Measurements from ENCODE around the gene NAV2. TPM values are rescaled to one million over a fixed set of nuclear protein-coding genes. Genes with fewer than 3 reads are reported as not detected.

NAV2 gene
- total and polyA plus RNA-seq, 10 donors, result 0.46 to 11.6 (median 4.1) TPM

DNA sequence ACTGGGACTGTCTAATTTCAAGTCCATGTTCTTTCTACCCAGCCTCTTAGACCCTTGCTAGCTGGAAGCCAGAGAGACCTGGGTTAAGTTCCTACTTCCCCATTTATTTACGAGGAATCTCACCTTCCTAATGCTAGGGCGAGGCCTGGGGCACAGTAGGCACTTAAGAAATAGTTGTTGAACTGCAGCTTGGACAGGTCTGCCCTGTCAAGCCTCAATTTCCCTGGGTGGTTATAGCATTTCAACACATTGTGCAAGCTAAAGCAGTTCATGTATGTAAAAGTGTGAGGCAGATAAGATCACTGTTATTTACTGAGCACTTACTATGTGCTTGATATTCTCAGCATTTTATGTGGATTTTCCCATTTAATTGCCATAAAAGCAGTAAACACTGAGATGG, 12.1 kb downstream of the NAV2 start:
- no peak for TF ChIP-seq POLR2A (IDR thresholded peaks at IDR 0.05)
- no peak for TF ChIP-seq CTCF (IDR thresholded peaks at IDR 0.05 in 8 of 11, conservative IDR thresholded peaks at IDR 0.05 in 3 of 11)
- no peak for TF ChIP-seq POLR2AphosphoS5 (IDR thresholded peaks at IDR 0.05)
- H3K27ac ChIP-seq, result peak overlapping the region in 1 of 8 donors; percentile 61
- H3K27me3 ChIP-seq (replicated peaks in 1 of 7), result no peaks in the 10 kb centered on the region
- 59 to 91% (median 75%) methylated on average over 2 of the region's 2 CpGs for WGBS, 5 donors
- no peaks in the 10 kb centered on the region for H3K9me3 ChIP-seq
- DNase-seq, result no peak
- no peaks in the 10 kb centered on the region for H3K36me3 ChIP-seq
- intact Hi-C loops (cut with DNase I; ENCODE audit: low total_unique reads), result no loop called here
- peaks cover 0 to 14% (median 0%) of the 10 kb centered on the region in 6 donors for H3K4me1 ChIP-seq
- no peak overlapping the region for H3K4me3 ChIP-seq

DNA sequence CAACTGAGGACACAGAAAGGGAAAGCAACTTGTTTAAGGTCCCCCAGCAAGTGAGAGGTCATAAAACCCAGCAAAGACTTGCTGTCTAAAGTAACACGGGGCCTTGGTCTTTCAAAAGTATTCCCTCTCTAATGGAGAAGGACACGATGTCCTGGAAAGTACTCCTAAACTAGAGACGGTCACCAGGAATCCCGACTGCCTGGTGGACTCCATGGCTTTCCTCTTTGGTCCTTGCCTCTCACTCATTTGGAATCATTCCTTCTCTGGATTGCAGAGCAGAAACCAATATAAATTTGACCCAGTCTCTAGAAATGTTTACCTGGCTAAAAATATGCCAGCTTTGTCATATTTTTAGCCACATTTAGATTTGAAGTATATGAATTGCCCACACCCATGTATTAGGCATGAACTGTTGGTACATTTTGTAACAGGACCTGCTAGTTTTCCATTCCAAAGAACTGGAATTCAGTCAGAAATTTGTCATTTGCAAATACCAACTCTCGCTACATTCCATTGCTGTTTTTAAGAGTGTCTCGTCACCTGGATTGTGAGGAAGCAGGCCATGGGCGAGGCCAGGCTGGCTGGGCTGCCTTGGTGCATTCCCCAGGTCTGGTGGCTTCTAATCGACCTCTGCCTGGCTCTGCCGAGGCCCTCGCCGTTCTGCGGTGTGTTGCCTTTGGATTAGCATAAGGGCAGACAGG, 12.9 kb downstream of the NAV2 start:
- WGBS, 5 donors, result 81 to 96% (median 88%) methylated on average over 12 of the region's 12 CpGs
- no peak for DNase-seq
- Histone ChIP-seq H3K9me3 (no peaks in the 10 kb centered on the region), H3K27me3 (replicated peaks in 1 of 7) (no peaks in the 10 kb centered on the region), H3K4me1 (peaks cover 0 to 14% (median 0%) of the 10 kb centered on the region in 6 donors), H3K27ac (no peak overlapping the region), H3K36me3 (no peaks in the 10 kb centered on the region), H3K4me3 (no peak overlapping the region)
- intact Hi-C loops (cut with DNase I; ENCODE audit: low total_unique reads), result no loop called here
- TF ChIP-seq CTCF (IDR thresholded peaks at IDR 0.05 in 8 of 11, conservative IDR thresholded peaks at IDR 0.05 in 3 of 11) (no peak), POLR2A (IDR thresholded peaks at IDR 0.05) (no peak), POLR2AphosphoS5 (IDR thresholded peaks at IDR 0.05) (no peak)

DNA sequence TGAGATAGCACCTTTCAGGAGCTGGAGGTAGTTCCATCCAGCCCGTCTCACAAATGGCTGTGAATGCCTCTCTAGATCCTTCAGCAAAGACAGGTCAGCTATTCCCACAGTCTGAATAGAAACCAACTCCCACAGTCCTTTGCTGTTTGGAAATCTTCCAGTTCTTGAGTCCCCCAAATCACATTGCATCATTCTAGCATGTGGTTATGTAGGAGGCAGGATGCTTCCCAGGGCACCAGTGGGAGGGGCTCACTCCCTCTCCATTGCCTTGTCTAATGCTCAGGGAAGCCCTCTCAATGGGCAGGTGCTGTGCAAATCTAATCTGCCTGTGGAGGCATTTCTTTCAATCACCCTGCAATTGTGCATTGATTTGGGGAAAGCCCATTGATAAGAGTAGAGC, 14.6 kb downstream of the NAV2 start:
- peaks cover 0 to 14% (median 0%) of the 10 kb centered on the region in 6 donors for H3K4me1 ChIP-seq
- no peaks in the 10 kb centered on the region for H3K27me3 ChIP-seq (replicated peaks in 1 of 7)
- H3K27ac ChIP-seq, result no peak overlapping the region
- intact Hi-C loops (cut with DNase I; ENCODE audit: low total_unique reads), result no loop called here
- no peak for TF ChIP-seq CTCF (IDR thresholded peaks at IDR 0.05 in 8 of 11, conservative IDR thresholded peaks at IDR 0.05 in 3 of 11)
- TF ChIP-seq POLR2AphosphoS5 (IDR thresholded peaks at IDR 0.05), result no peak
- DNase-seq, result no peak
- H3K9me3 ChIP-seq, result no peaks in the 10 kb centered on the region
- H3K36me3 ChIP-seq, result no peaks in the 10 kb centered on the region
- H3K4me3 ChIP-seq, result no peak overlapping the region
- WGBS, 5 donors, result 71 to 100% (median 88%) methylated on average over 1 of the region's 1 CpG

GRCh38 chr11:19728436-19728835, 15.8 kb downstream of the NAV2 start:
- Histone ChIP-seq H3K4me1 (peaks cover 0 to 4% (median 0%) of the 10 kb centered on the region in 6 donors), H3K36me3 (no peaks in the 10 kb centered on the region), H3K9me3 (no peaks in the 10 kb centered on the region), H3K27me3 (replicated peaks in 1 of 7) (no peaks in the 10 kb centered on the region), H3K4me3 (no peak overlapping the region), H3K27ac (no peak overlapping the region)
- DNase-seq, result no peak
- no peak for TF ChIP-seq POLR2AphosphoS5 (IDR thresholded peaks at IDR 0.05)
- no peak for TF ChIP-seq POLR2A (IDR thresholded peaks at IDR 0.05)
- TF ChIP-seq CTCF (IDR thresholded peaks at IDR 0.05 in 8 of 11, conservative IDR thresholded peaks at IDR 0.05 in 3 of 11), result no peak
- intact Hi-C loops (cut with DNase I; ENCODE audit: low total_unique reads), result no loop called here
- 73 to 94% (median 78%) methylated on average over 4 of the region's 4 CpGs for WGBS, 5 donors
